ENCODE results near the gene TRUB2.

DNA sequence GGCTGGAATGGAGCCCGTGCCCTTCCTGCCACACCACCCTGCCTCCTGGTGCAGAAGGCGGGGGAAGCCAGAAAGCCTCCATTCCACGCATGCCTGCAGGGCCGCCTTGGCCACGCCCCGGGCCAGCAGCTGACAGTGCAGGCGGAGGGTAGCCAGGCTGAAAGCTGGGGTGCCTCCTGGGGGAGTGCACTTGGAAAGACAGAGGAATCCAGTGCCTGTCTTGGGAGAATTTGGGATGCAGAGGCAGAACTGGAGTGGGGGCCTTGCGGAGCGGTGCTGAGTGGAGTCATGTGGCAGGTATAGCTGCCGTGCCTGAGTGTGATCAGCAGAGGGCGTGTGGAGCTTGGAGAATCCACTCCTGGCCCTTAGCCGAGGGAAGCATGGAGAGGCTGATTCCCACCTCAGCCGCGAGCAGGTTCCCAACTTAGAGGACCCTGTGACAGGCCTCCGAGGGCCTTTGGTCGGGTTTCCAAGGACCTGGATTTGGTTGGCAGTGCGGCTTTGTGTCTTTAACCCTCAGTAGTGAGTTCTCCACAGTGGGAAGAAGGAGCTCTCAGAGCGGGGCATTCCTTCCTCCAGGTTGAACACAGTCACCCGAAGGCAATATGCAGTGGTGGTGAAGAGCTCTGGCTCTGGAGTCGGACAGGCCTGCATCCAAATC, 39.9 kb upstream of the TRUB2 start:
- TF ChIP-seq, protein P1, sequence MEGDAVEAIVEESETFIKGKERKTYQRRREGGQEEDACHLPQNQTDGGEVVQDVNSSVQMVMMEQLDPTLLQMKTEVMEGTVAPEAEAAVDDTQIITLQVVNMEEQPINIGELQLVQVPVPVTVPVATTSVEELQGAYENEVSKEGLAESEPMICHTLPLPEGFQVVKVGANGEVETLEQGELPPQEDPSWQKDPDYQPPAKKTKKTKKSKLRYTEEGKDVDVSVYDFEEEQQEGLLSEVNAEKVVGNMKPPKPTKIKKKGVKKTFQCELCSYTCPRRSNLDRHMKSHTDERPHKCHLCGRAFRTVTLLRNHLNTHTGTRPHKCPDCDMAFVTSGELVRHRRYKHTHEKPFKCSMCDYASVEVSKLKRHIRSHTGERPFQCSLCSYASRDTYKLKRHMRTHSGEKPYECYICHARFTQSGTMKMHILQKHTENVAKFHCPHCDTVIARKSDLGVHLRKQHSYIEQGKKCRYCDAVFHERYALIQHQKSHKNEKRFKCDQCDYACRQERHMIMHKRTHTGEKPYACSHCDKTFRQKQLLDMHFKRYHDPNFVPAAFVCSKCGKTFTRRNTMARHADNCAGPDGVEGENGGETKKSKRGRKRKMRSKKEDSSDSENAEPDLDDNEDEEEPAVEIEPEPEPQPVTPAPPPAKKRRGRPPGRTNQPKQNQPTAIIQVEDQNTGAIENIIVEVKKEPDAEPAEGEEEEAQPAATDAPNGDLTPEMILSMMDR (conservative IDR thresholded peaks at IDR 0.05; ENCODE audit: low read length) = peak; percentile 89
- TF ChIP-seq EZH2phosphoT487 (IDR thresholded peaks at IDR 0.05; ENCODE audit: borderline replicate concordance, low read depth, low read length) = no peak
